AG08396 (cell line): Measurements from ENCODE around the gene TMEM191B.
"Not testable (repeated sequence)": the region's sequence is repeated elsewhere in the genome, so short reads cannot be mapped to it uniquely, and the experiment has no call there.

Source experiments
- DNase-seq: peaks from one replicate; pipeline ENCODE4 v3.0.0; 2012; ENCODE audit warnings: low spot score, mixed read lengths

The TMEM191B gene

GRCh38 chr22:18527752-18528596 is at the start of gene TMEM191B:
TSS of gene TMEM191B (plus strand) at chr22:18527802. CDS start at chr22:18527981, 179 bp downstream.
- DNase-seq: not testable (repeated sequence)

GRCh38 chr22:18496227-18496626 is 31.4 kb upstream of the TMEM191B start:
- DNase-seq: not testable (repeated sequence)

GRCh38 chr22:18511327-18511726 is 16.3 kb upstream of the TMEM191B start:
- DNase-seq: not testable (repeated sequence)

- not testable (repeated sequence) for DNase-seq
Measured at GRCh38 chr22:18512378-18512777, 15.2 kb upstream of the TMEM191B start.

GRCh38 chr22:18513454-18513853 is 14.1 kb upstream of the TMEM191B start:
- DNase-seq: not testable (repeated sequence)

GRCh38 chr22:18518061-18518460 is 9.5 kb upstream of the TMEM191B start, which contains the start of gene GGTLC3:
TSS of gene GGTLC3 (minus strand) at chr22:18518161. CDS start at chr22:18517897, 264 bp downstream.
- not testable (repeated sequence) for DNase-seq

- not testable (repeated sequence) for DNase-seq
Measured at GRCh38 chr22:18522762-18523161, 4.8 kb upstream of the TMEM191B start.

GRCh38 chr22:18523328-18523727 is 4.3 kb upstream of the TMEM191B start:
- DNase-seq: not testable (repeated sequence)

- not testable (repeated sequence) for DNase-seq
Measured at GRCh38 chr22:18528597-18529415, 1.2 kb downstream of the TMEM191B start.

- DNase-seq: not testable (repeated sequence)
Measured at GRCh38 chr22:18529416-18530145, 2.0 kb downstream of the TMEM191B start.

- not testable (repeated sequence) for DNase-seq
Measured at GRCh38 chr22:18533633-18534032, 6.0 kb downstream of the TMEM191B start.

- not testable (repeated sequence) for DNase-seq
Measured at GRCh38 chr22:18534315-18534714, 6.7 kb downstream of the TMEM191B start.

GRCh38 chr22:18539994-18540393 is 12.4 kb downstream of the TMEM191B start:
- DNase-seq: peak; percentile 0

GRCh38 chr22:18543400-18543799 is 15.8 kb downstream of the TMEM191B start:
- not testable (repeated sequence) for DNase-seq

GRCh38 chr22:18544615-18545014 is 17.0 kb downstream of the TMEM191B start:
- DNase-seq: not testable (repeated sequence)

GRCh38 chr22:18549458-18550179 is 22.0 kb downstream of the TMEM191B start:
- DNase-seq: not testable (repeated sequence)

- DNase-seq: not testable (repeated sequence)
Measured at GRCh38 chr22:18551046-18551445, 23.4 kb downstream of the TMEM191B start.

GRCh38 chr22:18552839-18553597 is 25.4 kb downstream of the TMEM191B start:
- not testable (repeated sequence) for DNase-seq

GRCh38 chr22:18554280-18555256 is 27.0 kb downstream of the TMEM191B start:
- not testable (repeated sequence) for DNase-seq
